OCI-LY3 (cell line): ENCODE data around the gene KCNK7.

ENCODE experiments used
- EZH2phosphoT487 ChIP-seq: fragments of 200-600 bp; shearing (Covaris generic); IDR thresholded peaks from 2 replicates; pipeline ENCODE4 v1.6.1; 2018; ENCODE audit warnings: antibody characterized with exemption, mixed run types, low read depth
- TF ChIP-seq, protein P1 (sequence below): fragments of 200-600, 300-600 bp; sonication (generic); IDR thresholded peaks from 2 replicates; pipeline ENCODE4 v1.5.1; 2014; ENCODE audit warnings: antibody characterized with exemption, low read length, low read depth

GRCh38 chr11:65589444-65590239, 6.0 kb downstream of the KCNK7 start:
- TF ChIP-seq, protein P1, sequence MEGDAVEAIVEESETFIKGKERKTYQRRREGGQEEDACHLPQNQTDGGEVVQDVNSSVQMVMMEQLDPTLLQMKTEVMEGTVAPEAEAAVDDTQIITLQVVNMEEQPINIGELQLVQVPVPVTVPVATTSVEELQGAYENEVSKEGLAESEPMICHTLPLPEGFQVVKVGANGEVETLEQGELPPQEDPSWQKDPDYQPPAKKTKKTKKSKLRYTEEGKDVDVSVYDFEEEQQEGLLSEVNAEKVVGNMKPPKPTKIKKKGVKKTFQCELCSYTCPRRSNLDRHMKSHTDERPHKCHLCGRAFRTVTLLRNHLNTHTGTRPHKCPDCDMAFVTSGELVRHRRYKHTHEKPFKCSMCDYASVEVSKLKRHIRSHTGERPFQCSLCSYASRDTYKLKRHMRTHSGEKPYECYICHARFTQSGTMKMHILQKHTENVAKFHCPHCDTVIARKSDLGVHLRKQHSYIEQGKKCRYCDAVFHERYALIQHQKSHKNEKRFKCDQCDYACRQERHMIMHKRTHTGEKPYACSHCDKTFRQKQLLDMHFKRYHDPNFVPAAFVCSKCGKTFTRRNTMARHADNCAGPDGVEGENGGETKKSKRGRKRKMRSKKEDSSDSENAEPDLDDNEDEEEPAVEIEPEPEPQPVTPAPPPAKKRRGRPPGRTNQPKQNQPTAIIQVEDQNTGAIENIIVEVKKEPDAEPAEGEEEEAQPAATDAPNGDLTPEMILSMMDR: no peak
- no peak for TF ChIP-seq EZH2phosphoT487
